Stimulated activated CD4-positive, alpha-beta T cell treated with anti-CD3 and anti-CD28 coated beads, Interleukin-15, amount 100 ng/mL, for 48 hours (primary cell): ENCODE results near the gene SDR42E1.
A peak's percentile ranks its signal among the peaks of the same experiment; 100 is the strongest.

Source experiments
- DNase-seq, 2 donors: peaks; one replicate each; pipeline ENCODE4 v3.0.0-alpha.2; 2020; ENCODE audit warnings: low read depth in 2 of 2

Gene SDR42E1

GRCh38 chr16:82011199-82011641 is at the start of gene SDR42E1:
Gene SDR42E1 (minus strand): TSS chr16:82011470. CDS start chr16:82000858, 10,612 bp downstream.
- peak; percentile 52 to 56 for DNase-seq

GRCh38 chr16:82059983-82060421 is 48.7 kb upstream of the SDR42E1 start:
- DNase-seq = no peak

GRCh38 chr16:82059161-82059982 is 48.1 kb upstream of the SDR42E1 start:
- DNase-seq = no peak

- no peak for DNase-seq
Measured at GRCh38 chr16:82056550-82056896, 45.3 kb upstream of the SDR42E1 start.

GRCh38 chr16:82055728-82056549 is 44.7 kb upstream of the SDR42E1 start:
- DNase-seq = no peak

- no peak for DNase-seq
Measured at GRCh38 chr16:82055117-82055516, 43.8 kb upstream of the SDR42E1 start.

GRCh38 chr16:82051656-82052055 is 40.4 kb upstream of the SDR42E1 start:
- DNase-seq = no peak

GRCh38 chr16:82050909-82051357 is 39.7 kb upstream of the SDR42E1 start:
- no peak for DNase-seq

GRCh38 chr16:82050506-82050905 is 39.2 kb upstream of the SDR42E1 start:
- DNase-seq = no peak

GRCh38 chr16:82049484-82049883 is 38.2 kb upstream of the SDR42E1 start:
- DNase-seq = no peak

- DNase-seq = no peak
Measured at GRCh38 chr16:82047787-82048186, 36.5 kb upstream of the SDR42E1 start.

GRCh38 chr16:82047374-82047773 is 36.1 kb upstream of the SDR42E1 start:
- DNase-seq = no peak

GRCh38 chr16:82046941-82047340 is 35.7 kb upstream of the SDR42E1 start:
- no peak for DNase-seq

GRCh38 chr16:82046541-82046940 is 35.3 kb upstream of the SDR42E1 start:
- no peak for DNase-seq

GRCh38 chr16:82045465-82045864 is 34.2 kb upstream of the SDR42E1 start:
- no peak for DNase-seq

GRCh38 chr16:82044585-82044911 is 33.3 kb upstream of the SDR42E1 start:
- DNase-seq = no peak

GRCh38 chr16:82043680-82044584 is 32.7 kb upstream of the SDR42E1 start:
- no peak for DNase-seq

GRCh38 chr16:82042846-82043245 is 31.6 kb upstream of the SDR42E1 start:
- no peak for DNase-seq

GRCh38 chr16:82042144-82042543 is 30.9 kb upstream of the SDR42E1 start:
- no peak for DNase-seq

- DNase-seq = no peak
Measured at GRCh38 chr16:82041542-82041941, 30.3 kb upstream of the SDR42E1 start.

- DNase-seq = no peak
Measured at GRCh38 chr16:82040296-82040695, 29.0 kb upstream of the SDR42E1 start.

- DNase-seq = no peak
Measured at GRCh38 chr16:82037666-82038065, 26.4 kb upstream of the SDR42E1 start.
